Esophagus muscularis mucosa (tissue), 4 donors: ENCODE results near the gene BTBD9. TPM values are rescaled to one million over a fixed set of nuclear protein-coding genes. Genes with fewer than 3 reads are reported as not detected.

Source experiments
- DNase-seq: peaks from one replicate; pipeline ENCODE4 v3.0.0-alpha.2; 2017; ENCODE audit errors: extremely low spot score
- H3K27ac ChIP-seq, 4 donors: fragments of 200-600 bp; sonication (generic); replicated peaks in 1 of 4; 1 replicate in 3 of 4; 2 replicates in 1 of 4; pipeline ENCODE4 v1.5.1; 2016 to 2019; ENCODE audit warnings: mild to moderate bottlenecking in 1 of 4
- H3K27me3 ChIP-seq, 4 donors: fragments of 200-600 bp; sonication (generic); one replicate each; pipeline versions ENCODE4 v1.5.1 to v1.6.0; 2016 to 2019
- H3K36me3 ChIP-seq, 4 donors: fragments of 200-600 bp; sonication (generic); one replicate each; pipeline ENCODE4 v1.5.1; 2016 to 2019
- H3K4me1 ChIP-seq, 4 donors: fragments of 200-600 bp; sonication (generic); one replicate each; pipeline ENCODE4 v1.5.1; 2016 to 2019
- H3K4me3 ChIP-seq, 4 donors: fragments of 200-600 bp; sonication (generic); 1 replicate in 2 of 4; 2 replicates in 2 of 4; pipeline ENCODE4 v1.5.1; 2016 to 2019; ENCODE audit warnings: mild to moderate bottlenecking in 4 of 4, moderate library complexity in 1 of 4
- H3K9me3 ChIP-seq, 4 donors: fragments of 200-600 bp; sonication (generic); 1 replicate in 3 of 4; 2 replicates in 1 of 4; pipeline ENCODE4 v1.5.1; 2016 to 2019
- CTCF ChIP-seq, 3 experiments: fragments of 200-600 bp in 2 of 3; fragments of 450-650 bp in 1 of 3; sonication (generic) in 2 of 3; IDR thresholded peaks; one replicate each; pipeline ENCODE4 v1.5.1; 2017 to 2019; ENCODE audit warnings: antibody characterized with exemption in 3 of 3, mild to moderate bottlenecking in 2 of 3, moderate library complexity in 1 of 3
- EP300 ChIP-seq: sonication (generic); formaldehyde crosslinking; IDR thresholded peaks from one replicate; pipeline ENCODE4 v1.6.1; 2017; ENCODE audit warnings: antibody characterized with exemption
- POLR2A ChIP-seq: fragments of 450-650 bp; IDR thresholded peaks from one replicate; pipeline ENCODE4 v1.6.1; 2017; ENCODE audit warnings: antibody characterized with exemption, moderate library complexity, mild to moderate bottlenecking, low read depth
- POLR2AphosphoS5 ChIP-seq, 2 donors: sonication (generic); formaldehyde crosslinking; IDR thresholded peaks; one replicate each; pipeline ENCODE4 v1.6.1; 2017; ENCODE audit warnings: antibody characterized with exemption in 2 of 2
- WGBS: methylation state at CpG from one replicate; pipeline ENCODE4 v1.1.5; 2018; 5-methylcytosine and 5-hydroxymethylcytosine counted together
- intact Hi-C: fragments of 100-400 bp; cut with DNase I; formaldehyde crosslinking; loops from one replicate; pipeline ENCODE4 v1.15.1; 2023
- total RNA-seq, 4 donors: library from RNA; depleted of rRNA; stranded (reverse); fragments of >200 nt; gene quantifications; one replicate each; pipeline versions ENCODE4 v1.1.0 to v1.2.1, GENCODE V29; 2016

Gene BTBD9
- total RNA-seq, 4 donors from 2014 or later = 9.4 to 14.1 (median 11.2) TPM

GRCh38 chr6:38567436-38567835 is 72.3 kb downstream of the BTBD9 start:
- Histone ChIP-seq H3K9me3 (no peaks in the 10 kb centered on the region), H3K27ac (no peak overlapping the region), H3K36me3 (no peaks in the 10 kb centered on the region), H3K27me3 (no peaks in the 10 kb centered on the region), H3K4me1 (peaks cover 6 to 12% (median 7%) of the 10 kb centered on the region in 4 donors), H3K4me3 (no peak overlapping the region)
- DNase-seq = peak; percentile 93
- WGBS = 18% methylated on average over 5 of the region's 5 CpGs
- no peak for TF ChIP-seq EP300
- TF ChIP-seq POLR2A = no peak
- no peak for TF ChIP-seq CTCF (IDR thresholded peaks at IDR 0.05)
- TF ChIP-seq POLR2AphosphoS5 (IDR thresholded peaks at IDR 0.05) = no peak
- intact Hi-C loops = no loop called here

GRCh38 chr6:38566295-38567030 is 73.3 kb downstream of the BTBD9 start:
- no peak for DNase-seq
- H3K9me3 ChIP-seq = no peaks in the 10 kb centered on the region
- H3K4me3 ChIP-seq = no peak overlapping the region
- peaks cover 6 to 12% (median 7%) of the 10 kb centered on the region in 4 donors for H3K4me1 ChIP-seq
- H3K27ac ChIP-seq = no peak overlapping the region
- no peaks in the 10 kb centered on the region for H3K36me3 ChIP-seq
- intact Hi-C loops = no loop called here
- TF ChIP-seq EP300 = no peak
- TF ChIP-seq POLR2AphosphoS5 (IDR thresholded peaks at IDR 0.05) = no peak
- TF ChIP-seq POLR2A = no peak
- TF ChIP-seq CTCF (IDR thresholded peaks at IDR 0.05) = no peak
- no peaks in the 10 kb centered on the region for H3K27me3 ChIP-seq
- 92% methylated on average over 6 of the region's 6 CpGs for WGBS

GRCh38 chr6:38564301-38564700 is 75.4 kb downstream of the BTBD9 start:
- H3K36me3 ChIP-seq = no peaks in the 10 kb centered on the region
- peaks cover 6 to 12% (median 7%) of the 10 kb centered on the region in 4 donors for H3K4me1 ChIP-seq
- no peaks in the 10 kb centered on the region for H3K9me3 ChIP-seq
- DNase-seq = no peak
- no peak overlapping the region for H3K27ac ChIP-seq
- TF ChIP-seq POLR2AphosphoS5 (IDR thresholded peaks at IDR 0.05) = no peak
- no peak for TF ChIP-seq CTCF (IDR thresholded peaks at IDR 0.05)
- TF ChIP-seq POLR2A = no peak
- TF ChIP-seq EP300 = no peak
- intact Hi-C loops = no loop called here
- 100% methylated on average over 1 of the region's 4 CpGs for WGBS
- no peak overlapping the region for H3K4me3 ChIP-seq
- H3K27me3 ChIP-seq = no peaks in the 10 kb centered on the region

GRCh38 chr6:38555606-38556005 is 84.1 kb downstream of the BTBD9 start:
- DNase-seq = no peak
- H3K9me3 ChIP-seq = no peaks in the 10 kb centered on the region
- no peak overlapping the region for H3K27ac ChIP-seq
- intact Hi-C loops = no loop called here
- peaks cover 0 to 8% (median 3%) of the 10 kb centered on the region in 4 donors for H3K4me1 ChIP-seq
- H3K4me3 ChIP-seq = no peak overlapping the region
- no peaks in the 10 kb centered on the region for H3K36me3 ChIP-seq
- 80% methylated on average over 3 of the region's 3 CpGs for WGBS
- TF ChIP-seq POLR2A (no peak), CTCF (IDR thresholded peaks at IDR 0.05) (no peak), EP300 (no peak), POLR2AphosphoS5 (IDR thresholded peaks at IDR 0.05) (no peak)
- no peaks in the 10 kb centered on the region for H3K27me3 ChIP-seq
